MCF 10A (cell line): ENCODE measurements around the gene OTUD7B. TPM values are rescaled to one million over a fixed set of nuclear protein-coding genes. Genes with fewer than 3 reads are reported as not detected.
A peak's percentile ranks its signal among the peaks of the same experiment; 100 is the strongest.

ENCODE experiments used
- BruUV-seq: library from RNA; stranded (reverse); fragments of 400-500 nt; replicated peaks from 2 replicates; lab custom pipeline; 2021; lab: Mats Ljungman, UMichigan
- CTCF ChIA-PET: fragments of 300-600 bp; sonication (Branson Sonifier 250); formaldehyde crosslinking; extraction: SDS; loops from one replicate; lab custom pipeline; 2021; ENCODE audit warnings: antibody characterized with exemption, inconsistent platforms; lab: Yijun Ruan, JAX
- POLR2A ChIA-PET: fragments of 300-600, 350-650 bp; sonication (Branson Sonifier 250); formaldehyde crosslinking; extraction: SDS; loops from one replicate; lab custom pipeline; 2020; ENCODE audit warnings: antibody characterized with exemption, inconsistent platforms; lab: Yijun Ruan, JAX
- DNase-seq: peaks from one replicate; pipeline ENCODE4 v3.0.0-alpha.2; 2018; ENCODE audit not compliant: unreplicated experiment
- H3K27ac Mint-ChIP-seq: one replicate; pipeline ENCODE4 v1.8.0; 2022; ENCODE audit warnings: mild to moderate bottlenecking, low read depth, mixed read lengths; ENCODE audit not compliant: unreplicated experiment
- H3K27me3 Mint-ChIP-seq: one replicate; pipeline ENCODE4 v1.8.0; 2022; ENCODE audit warnings: mixed read lengths; ENCODE audit not compliant: insufficient read depth, unreplicated experiment
- H3K36me3 Mint-ChIP-seq: one replicate; pipeline ENCODE4 v1.8.0; 2022; ENCODE audit warnings: mild to moderate bottlenecking, moderate library complexity, mixed read lengths; ENCODE audit not compliant: insufficient read depth, unreplicated experiment
- H3K4me1 Mint-ChIP-seq: one replicate; pipeline ENCODE4 v1.8.0; 2022; ENCODE audit warnings: mixed read lengths; ENCODE audit not compliant: insufficient read depth, unreplicated experiment
- H3K4me3 Mint-ChIP-seq: one replicate; pipeline ENCODE4 v1.8.0; 2022; ENCODE audit warnings: mild to moderate bottlenecking, moderate library complexity, mixed read lengths; ENCODE audit not compliant: unreplicated experiment
- H3K9me3 Mint-ChIP-seq: one replicate; pipeline ENCODE4 v1.8.0; 2022; ENCODE audit warnings: mixed read lengths; ENCODE audit not compliant: unreplicated experiment
- CTCF ChIP-seq: fragments of 200-600 bp; IDR thresholded peaks from one replicate; pipeline ENCODE4 v1.8.0; 2022; ENCODE audit warnings: antibody characterized with exemption, mild to moderate bottlenecking; ENCODE audit not compliant: unreplicated experiment
- intact Hi-C: fragments of 100-400 bp; cut with micrococcal nuclease; formaldehyde crosslinking; loops from 2 replicates; pipeline ENCODE4 v1.14.1; 2022
- total RNA-seq: library from RNA; stranded (reverse); gene quantifications from 2 replicates; pipeline ENCODE4 v1.2.3, GENCODE V29; 2022

Gene OTUD7B
- total RNA-seq, 1 experiment from 2014 or later = 44.3 TPM

- Mint-ChIP-seq H3K4me1 (peaks cover 48% of the 10 kb centered on the region), H3K36me3 (peaks cover 10% of the 10 kb centered on the region), H3K27me3 (no peaks in the 10 kb centered on the region), H3K27ac (peak overlapping the region; percentile 61), H3K4me3 (peak overlapping the region; percentile 2), H3K9me3 (no peaks in the 10 kb centered on the region)
- DNase-seq = peak; percentile 59
- intact Hi-C loops = no loop called here
- ChIA-PET POLR2A (interaction anchor here (0.6 to 7.3 kb wide), 2 partner anchors 12 to 43 kb away, joined by 3 to 228 read pairs; a partner anchor contains a TSS), CTCF (interaction anchor here (0.6 kb wide), 2 partner anchors 141 to 256 kb away, joined by 3 to 5 read pairs; no protein-coding TSS in a partner anchor)
- BruUV-seq = no TSS peak
- TF ChIP-seq CTCF = no peak
These were observed 79.2 kb downstream of the OTUD7B start for GRCh38 chr1:149931212-149931790.

GRCh38 chr1:149929856-149930255, 80.7 kb downstream of the OTUD7B start:
- no peak for DNase-seq
- Mint-ChIP-seq H3K27ac (peak overlapping the region; percentile 61), H3K27me3 (no peaks in the 10 kb centered on the region), H3K4me1 (peaks cover 54% of the 10 kb centered on the region), H3K36me3 (peaks cover 24% of the 10 kb centered on the region), H3K4me3 (no peak overlapping the region), H3K9me3 (no peaks in the 10 kb centered on the region)
- TF ChIP-seq CTCF = no peak
- no TSS peak for BruUV-seq
- ChIA-PET POLR2A (interaction anchor here (0.6 to 7.3 kb wide), 5 partner anchors 8 to 181 kb away, joined by 3 to 228 read pairs (median 6); partner anchors contain the start of gene MTMR11), CTCF (interaction anchor here (1.0 to 1.6 kb wide), 5 partner anchors 8 to 41 kb away, joined by 3 to 6 read pairs (median 4); a partner anchor contains a TSS)
- intact Hi-C loops = no loop called here

- CTCF ChIA-PET = interaction anchor here (0.6 to 1.6 kb wide), 8 partner anchors 9 to 282 kb away, joined by 3 to 6 read pairs (median 3); no protein-coding TSS in a partner anchor
- POLR2A ChIA-PET = interaction anchor here (0.7 to 7.3 kb wide), 23 partner anchors 10 to 942 kb away, joined by 3 to 228 read pairs (median 5); partner anchors contain the start of genes BOLA1, MTMR11, OTUD7B and VPS45
- H3K4me3 Mint-ChIP-seq = peak overlapping the region; percentile 99
- TF ChIP-seq CTCF = no peak
- intact Hi-C loops = no loop called here
- H3K9me3 Mint-ChIP-seq = no peaks in the 10 kb centered on the region
- peaks cover 39% of the 10 kb centered on the region for H3K36me3 Mint-ChIP-seq
- peaks cover 67% of the 10 kb centered on the region for H3K4me1 Mint-ChIP-seq
- no TSS peak for BruUV-seq
- DNase-seq = no peak
- H3K27me3 Mint-ChIP-seq = no peaks in the 10 kb centered on the region
- peak overlapping the region; percentile 87 for H3K27ac Mint-ChIP-seq
These were observed 82.2 kb downstream of the OTUD7B start for GRCh38 chr1:149928401-149928724.
